HT-29 (cell line): ENCODE data around the gene SPOP. TPM values are rescaled to one million over a fixed set of nuclear protein-coding genes. Genes with fewer than 3 reads are reported as not detected.

Experiments used
- DNase-seq: peaks from one replicate; pipeline ENCODE4 v3.0.0-alpha.2; 2015; ENCODE audit warnings: low spot score
- total RNA-seq: library from RNA; depleted of rRNA; stranded (reverse); fragments of >200 nt; shearing (Covaris generic); gene quantifications from 2 replicates; pipeline ENCODE4 v1.2.3, GENCODE V29; 2014

Gene SPOP
- total RNA-seq, 1 experiment from 2014 or later, result 60.5 TPM

GRCh38 chr17:49585422-49586027 lies 92.4 kb downstream of the SPOP start:
- DNase-seq, result peak; percentile 43

- DNase-seq, result no peak
Observed at GRCh38 chr17:49583889-49584288, 94.0 kb downstream of the SPOP start.

- DNase-seq, result no peak
Observed at GRCh38 chr17:49583226-49583625, 94.7 kb downstream of the SPOP start.

GRCh38 chr17:49582789-49583188 lies 95.1 kb downstream of the SPOP start:
- DNase-seq, result no peak

- DNase-seq, result no peak
Observed at GRCh38 chr17:49582055-49582722, 95.7 kb downstream of the SPOP start.

GRCh38 chr17:49581648-49581998 lies 96.3 kb downstream of the SPOP start:
- no peak for DNase-seq

GRCh38 chr17:49580981-49581647 lies 96.8 kb downstream of the SPOP start:
- no peak for DNase-seq

- no peak for DNase-seq
Observed at GRCh38 chr17:49580055-49580721, 97.7 kb downstream of the SPOP start.

- DNase-seq, result no peak
Observed at GRCh38 chr17:49579522-49579921, 98.4 kb downstream of the SPOP start.

- DNase-seq, result no peak
Observed at GRCh38 chr17:49578952-49579500, 98.9 kb downstream of the SPOP start.

GRCh38 chr17:49578414-49578813 lies 99.5 kb downstream of the SPOP start:
- DNase-seq, result no peak

GRCh38 chr17:49577963-49578362 lies 99.9 kb downstream of the SPOP start:
- DNase-seq, result no peak

GRCh38 chr17:49577650-49577934 lies 100.3 kb downstream of the SPOP start:
- DNase-seq, result no peak

GRCh38 chr17:49576917-49577649 lies 100.8 kb downstream of the SPOP start:
- DNase-seq, result no peak

- no peak for DNase-seq
Observed at GRCh38 chr17:49576088-49576916, 101.6 kb downstream of the SPOP start.

GRCh38 chr17:49575679-49576087 lies 102.2 kb downstream of the SPOP start, which contains the start of gene NXPH3:
TSS of gene NXPH3 (plus strand) at chr17:49575871. CDS start at chr17:49576220, 349 bp downstream.
- DNase-seq, result peak; percentile 16

- DNase-seq, result no peak
Observed at GRCh38 chr17:49574945-49575678, 102.8 kb downstream of the SPOP start.

- DNase-seq, result no peak
Observed at GRCh38 chr17:49574323-49574781, 103.5 kb downstream of the SPOP start.

- no peak for DNase-seq
Observed at GRCh38 chr17:49573510-49574322, 104.2 kb downstream of the SPOP start.
